ENCODE measurements around the gene INIP. TPM values are rescaled to one million over a fixed set of nuclear protein-coding genes. Genes with fewer than 3 reads are reported as not detected.

INIP gene
- total and polyA plus RNA-seq, 9 of the 15 experiments (the other 6 are each of a cell fraction or from before 2014, with no cell fraction given): 11.9 to 87.9 (median 37.3) TPM

- H3K4me2 ChIP-seq (ENCODE audit: insufficient read depth, low read length): no peak overlapping the region
- no peaks in the 10 kb centered on the region for H3K9me1 ChIP-seq (ENCODE audit: control insufficient read depth, insufficient read depth, low read length)
- no peak overlapping the region for H3K4me3 ChIP-seq
- H3K4me1 ChIP-seq (replicated peaks in 1 of 2; ENCODE audit: control insufficient read depth in 2 of 2, insufficient read depth in 2 of 2, low read length in 2 of 2): no peaks in the 10 kb centered on the region
- H4K20me1 ChIP-seq (replicated peaks; ENCODE audit: control insufficient read depth, insufficient read depth, low read length): no peaks in the 10 kb centered on the region
- H2AFZ ChIP-seq (ENCODE audit: low read depth, low read length): no peak overlapping the region
- no peaks in the 10 kb centered on the region for H3K27me3 ChIP-seq (ENCODE audit: control insufficient read depth in 2 of 2, insufficient read depth in 2 of 2, low read length in 2 of 2)
- no peak overlapping the region for H3K9ac ChIP-seq (ENCODE audit: insufficient read depth in 1 of 2, low read depth in 2 of 2, low read length in 2 of 2)
- no peak overlapping the region for H3K27ac ChIP-seq (ENCODE audit: extremely low read depth, low read depth, low read length)
- H3K79me2 ChIP-seq (ENCODE audit: control insufficient read depth, insufficient read depth, low read length): no peaks in the 10 kb centered on the region
- FAIRE-seq (no peak), ATAC-seq (no peak), DNase-seq (ENCODE audit: extremely low read depth in 1 of 4, low spot score in 3 of 4) (no peak)
- H3K9me3 ChIP-seq (replicated peaks; ENCODE audit: control insufficient read depth, insufficient read depth, low read depth, low read length): no peaks in the 10 kb centered on the region
- no TSS peak for BruUV-seq (replicated peaks)
- ChIA-PET POLR2A (no interaction called here), CTCF (ENCODE audit: low intra/inter-chr PET ratio) (no interaction called here)
- WGBS (ENCODE audit: insufficient coverage, low coverage, missing lambda C conversion rate): 71% methylated on average over 3 of the region's 3 CpGs
- intact Hi-C loops (cut with micrococcal nuclease): no loop called here
- in situ Hi-C loops (cut with MboI): no loop called here
- no peaks in the 10 kb centered on the region for H3K36me3 ChIP-seq (ENCODE audit: control insufficient read depth, insufficient read depth, low read length)
- TF ChIP-seq GATAD2B (IDR thresholded peaks at IDR 0.05; ENCODE audit: borderline replicate concordance) (no peak), CBX2 (IDR thresholded peaks at IDR 0.05; ENCODE audit: insufficient read depth, low read length, poor library complexity, severe bottlenecking) (no peak), KLF13 (tag; IDR thresholded peaks at IDR 0.05; ENCODE audit: borderline replicate concordance, low read depth) (no peak), ZNF175 (CRISPR knock-in tag; IDR thresholded peaks at IDR 0.05; ENCODE audit: low read depth) (no peak), ZNF764 (CRISPR knock-in tag; IDR thresholded peaks at IDR 0.05; ENCODE audit: low read depth) (no peak), SAFB (IDR thresholded peaks at IDR 0.05; ENCODE audit: borderline replicate concordance, low read depth, low read length) (no peak), MED1 (CRISPR knock-in tag; IDR thresholded peaks at IDR 0.05; ENCODE audit: borderline replicate concordance) (no peak), ZNF830 (CRISPR knock-in tag; IDR thresholded peaks at IDR 0.05) (no peak), REST (IDR thresholded peaks at IDR 0.05; ENCODE audit: borderline replicate concordance) (no peak), REST (CRISPR knock-in tag; IDR thresholded peaks at IDR 0.05; ENCODE audit: low read depth) (no peak)
- TF ChIP-seq, protein P1, sequence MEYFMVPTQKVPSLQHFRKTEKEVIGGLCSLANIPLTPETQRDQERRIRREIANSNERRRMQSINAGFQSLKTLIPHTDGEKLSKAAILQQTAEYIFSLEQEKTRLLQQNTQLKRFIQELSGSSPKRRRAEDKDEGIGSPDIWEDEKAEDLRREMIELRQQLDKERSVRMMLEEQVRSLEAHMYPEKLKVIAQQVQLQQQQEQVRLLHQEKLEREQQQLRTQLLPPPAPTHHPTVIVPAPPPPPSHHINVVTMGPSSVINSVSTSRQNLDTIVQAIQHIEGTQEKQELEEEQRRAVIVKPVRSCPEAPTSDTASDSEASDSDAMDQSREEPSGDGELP (CRISPR knock-in tag; IDR thresholded peaks at IDR 0.05; ENCODE audit: borderline replicate concordance): no peak
- TF ChIP-seq, protein P2, sequence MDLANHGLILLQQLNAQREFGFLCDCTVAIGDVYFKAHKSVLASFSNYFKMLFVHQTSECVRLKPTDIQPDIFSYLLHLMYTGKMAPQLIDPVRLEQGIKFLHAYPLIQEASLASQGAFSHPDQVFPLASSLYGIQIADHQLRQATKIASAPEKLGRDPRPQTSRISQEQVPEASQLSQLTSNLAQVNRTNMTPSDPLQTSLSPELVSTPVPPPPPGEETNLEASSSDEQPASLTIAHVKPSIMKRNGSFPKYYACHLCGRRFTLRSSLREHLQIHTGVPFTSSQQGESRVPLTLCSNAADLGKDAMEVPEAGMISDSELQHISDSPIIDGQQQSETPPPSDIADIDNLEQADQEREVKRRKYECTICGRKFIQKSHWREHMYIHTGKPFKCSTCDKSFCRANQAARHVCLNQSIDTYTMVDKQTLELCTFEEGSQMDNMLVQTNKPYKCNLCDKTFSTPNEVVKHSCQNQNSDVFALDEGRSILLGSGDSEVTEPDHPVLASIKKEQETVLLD (IDR thresholded peaks at IDR 0.05): no peak
Observed at GRCh38 chr9:112647596-112647995, 70.3 kb downstream of the INIP start.
